Thyroid gland (tissue), 4 donors: Measurements from ENCODE around the gene XCR1.

Experiments
- CTCF ChIP-seq, 6 experiments: fragments of 200-600 bp in 3 of 6; fragments of 450-650 bp in 3 of 6; sonication (generic) in 3 of 6; IDR thresholded peaks; one replicate each; pipeline ENCODE4 v1.5.1; 2016 to 2019; ENCODE audit warnings: antibody characterized with exemption in 6 of 6, mild to moderate bottlenecking in 2 of 6, inconsistent platforms in 1 of 6, moderate library complexity in 1 of 6
- POLR2A ChIP-seq, 2 donors: fragments of 450-650 bp; IDR thresholded peaks; one replicate each; pipeline ENCODE4 v1.6.1; 2017; ENCODE audit warnings: antibody characterized with exemption in 2 of 2, mild to moderate bottlenecking in 2 of 2, moderate library complexity in 1 of 2

GRCh38 chr3:46059432-46059831 is 32.1 kb upstream of the XCR1 start:
- TF ChIP-seq POLR2A (IDR thresholded peaks at IDR 0.05) (no peak), CTCF (IDR thresholded peaks at IDR 0.05) (no peak)
